GM13977 (cell line): ENCODE results near the gene KLHL10.
"Not testable (repeated sequence)": the region's sequence is repeated elsewhere in the genome, so short reads cannot be mapped to it uniquely, and the experiment has no call there.

Source experiments
- DNase-seq: peaks from one replicate; pipeline ENCODE4 v3.0.0; 2012; ENCODE audit warnings: low spot score
- CTCF ChIP-seq: IDR thresholded peaks from 2 replicates; pipeline ENCODE4 v1.5.1; 2012; ENCODE audit warnings: mild to moderate bottlenecking, control low read depth; ENCODE audit not compliant: insufficient read depth; ENCODE audit errors: extremely low read depth, missing control alignments
- in situ Hi-C: fragments of 300-500 bp; cut with MboI; formaldehyde crosslinking; loops from one replicate; pipeline ENCODE4 v1.12.0; 2022; ENCODE audit warnings: low sequenced_read_pairs, low pct_unique_long_range_greater_than_20kb, mixed read lengths, inconsistent platforms; ENCODE audit not compliant: unreplicated experiment

KLHL10 gene

GRCh38 chr17:41823141-41823524 lies 14.5 kb upstream of the KLHL10 start:
- TF ChIP-seq CTCF, result no peak
- DNase-seq, result no peak
- in situ Hi-C loops, result no loop called here

- in situ Hi-C loops, result no loop called here
- no peak for TF ChIP-seq CTCF
These were observed 14.0 kb upstream of the KLHL10 start for GRCh38 chr17:41823580-41823979.

GRCh38 chr17:41824086-41824485 lies 13.5 kb upstream of the KLHL10 start:
- no peak for TF ChIP-seq CTCF
- in situ Hi-C loops, result no loop called here
- DNase-seq, result no peak

More at GRCh38 chr17:41823580-41823979, 14.0 kb upstream of the KLHL10 start:
- no peak for DNase-seq

GRCh38 chr17:41825175-41825845 lies 12.3 kb upstream of the KLHL10 start:
- in situ Hi-C loops, result no loop called here
- TF ChIP-seq CTCF, result no peak

GRCh38 chr17:41829961-41830360 lies 7.7 kb upstream of the KLHL10 start:
- DNase-seq, in situ Hi-C loops: not testable (repeated sequence)

More at GRCh38 chr17:41825175-41825845, 12.3 kb upstream of the KLHL10 start:
- no peak for DNase-seq

GRCh38 chr17:41835214-41835799 lies 2.3 kb upstream of the KLHL10 start:
- TF ChIP-seq CTCF, result no peak
- DNase-seq, result peak; percentile 68
- in situ Hi-C loops, result no loop called here

GRCh38 chr17:41835800-41836549 lies 1.6 kb upstream of the KLHL10 start, which contains the start of gene NT5C3B:
NT5C3B (minus strand) TSS chr17:41836232; CDS start chr17:41836193, 39 bp downstream.
- DNase-seq, result peak; percentile 92
- TF ChIP-seq CTCF, result no peak
- in situ Hi-C loops, result no loop called here
